ENCODE data around the gene TRIM25. TPM values are rescaled to one million over a fixed set of nuclear protein-coding genes. Genes with fewer than 3 reads are reported as not detected.

The TRIM25 gene
- total RNA-seq, 1 experiment from 2014 or later = 135 TPM

GRCh38 chr17:56919717-56920116 lies 5.9 kb upstream of the TRIM25 start:
- Histone ChIP-seq H3K4me2 (ENCODE audit: low read length) (no peak overlapping the region), H2AFZ (ENCODE audit: low read depth, low read length, poor library complexity, severe bottlenecking) (no peak overlapping the region), H3K9me2 (ENCODE audit: insufficient read depth) (no peaks in the 10 kb centered on the region), H3K27me3 (ENCODE audit: insufficient read depth, low read length) (no peaks in the 10 kb centered on the region), H3K27ac (ENCODE audit: low read depth, low read length) (no peak overlapping the region), H4K20me1 (ENCODE audit: insufficient read depth) (no peaks in the 10 kb centered on the region), H3K9ac (ENCODE audit: low read length) (no peak overlapping the region), H3K4me3 (replicated peaks in 1 of 2; ENCODE audit: low read depth in 1 of 2, low read length in 2 of 2) (no peak overlapping the region), H3K79me2 (ENCODE audit: insufficient read depth, low read length) (peaks cover 4% of the 10 kb centered on the region), H3K36me3 (ENCODE audit: control insufficient read depth in 1 of 2, insufficient read depth in 2 of 2, low read length in 2 of 2) (no peaks in the 10 kb centered on the region), H3K9me3 (ENCODE audit: control insufficient read depth in 1 of 2, insufficient read depth in 1 of 2, low read depth in 1 of 2, low read length in 2 of 2) (peaks cover 0 to 10% of the 10 kb centered on the region in 2 experiments; a peak in 1 of 4 replicates), H3K4me1 (ENCODE audit: control insufficient read depth in 1 of 2, insufficient read depth in 2 of 2, low read length in 2 of 2) (peaks cover 18 to 26% of the 10 kb centered on the region in 2 experiments)
- POLR2A ChIA-PET = no interaction called here
- CTCF ChIA-PET = no interaction called here
- no peak for TF ChIP-seq SRF (IDR thresholded peaks at IDR 0.05; ENCODE audit: low read depth)
- TF ChIP-seq MAX (IDR thresholded peaks at IDR 0.05) = no peak
- intact Hi-C loops (cut with micrococcal nuclease) = no loop called here
- RAD21 ChIA-PET (ENCODE audit: low non-redundant PET in 1 of 2, low total read pairs in 2 of 2, uncharacterized antibody in 2 of 2, unreplicated experiment in 2 of 2) = no interaction called here
- ATAC-seq = no peak
- no TSS peak for BruUV-seq (replicated peaks)
- no peak for DNase-seq (ENCODE audit: low read depth, low spot score)

- TF ChIP-seq RAD21 (IDR thresholded peaks at IDR 0.05; ENCODE audit: low read depth) = no peak
- no peak for TF ChIP-seq YY1 (IDR thresholded peaks at IDR 0.05; ENCODE audit: extremely low read depth, insufficient replicate concordance, low read depth, low read length)
- no peak for TF ChIP-seq POLR2A (IDR thresholded peaks at IDR 0.05; ENCODE audit: borderline replicate concordance, extremely low read depth, insufficient read depth, insufficient read length)
- TF ChIP-seq ZNF274 (IDR thresholded peaks at IDR 0.05; ENCODE audit: low read depth, low read length) = no peak
- no peak for TF ChIP-seq ATF3 (IDR thresholded peaks at IDR 0.05)
- no peak for TF ChIP-seq CTCF (IDR thresholded peaks at IDR 0.05 in 2 of 3, conservative IDR thresholded peaks at IDR 0.05 in 1 of 3; ENCODE audit: borderline replicate concordance in 1 of 3, insufficient read depth in 1 of 3, low read depth in 2 of 3, low read length in 2 of 3)
- no peak for TF ChIP-seq FOSL1 (IDR thresholded peaks at IDR 0.05; ENCODE audit: low read depth)
- TF ChIP-seq CEBPB (IDR thresholded peaks at IDR 0.05; ENCODE audit: low read depth) = 0 out of 2 replicates have a peak, but pooled peaks have one; percentile 36
- no peak for TF ChIP-seq EGR1 (IDR thresholded peaks at IDR 0.05; ENCODE audit: low read depth)
- Histone ChIP-seq H4K20me1 (ENCODE audit: insufficient read depth) (no peaks in the 10 kb centered on the region), H3K9me2 (ENCODE audit: insufficient read depth) (no peaks in the 10 kb centered on the region), H3K79me2 (ENCODE audit: insufficient read depth, low read length) (peaks cover 11% of the 10 kb centered on the region), H3K4me3 (replicated peaks in 1 of 2; ENCODE audit: low read depth in 1 of 2, low read length in 2 of 2) (no peak overlapping the region), H3K36me3 (ENCODE audit: control insufficient read depth in 1 of 2, insufficient read depth in 2 of 2, low read length in 2 of 2) (no peaks in the 10 kb centered on the region), H3K4me2 (ENCODE audit: low read length) (no peak overlapping the region), H3K27me3 (ENCODE audit: insufficient read depth, low read length) (no peaks in the 10 kb centered on the region), H3K4me1 (ENCODE audit: control insufficient read depth in 1 of 2, insufficient read depth in 2 of 2, low read length in 2 of 2) (peaks cover 18 to 28% of the 10 kb centered on the region in 2 experiments), H3K9ac (ENCODE audit: low read length) (no peak overlapping the region), H3K27ac (ENCODE audit: low read depth, low read length) (no peak overlapping the region), H2AFZ (ENCODE audit: low read depth, low read length, poor library complexity, severe bottlenecking) (peak overlapping the region; percentile 19), H3K9me3 (ENCODE audit: control insufficient read depth in 1 of 2, insufficient read depth in 1 of 2, low read depth in 1 of 2, low read length in 2 of 2) (peaks cover 0 to 10% of the 10 kb centered on the region in 2 experiments; a peak in 1 of 4 replicates)
- RAD21 ChIA-PET (ENCODE audit: low non-redundant PET in 1 of 2, low total read pairs in 2 of 2, uncharacterized antibody in 2 of 2, unreplicated experiment in 2 of 2) = no interaction called here
- intact Hi-C loops (cut with micrococcal nuclease) = no loop called here
- ATAC-seq = no peak
- POLR2A ChIA-PET = no interaction called here
- CTCF ChIA-PET = no interaction called here
- no TSS peak for BruUV-seq (replicated peaks)
- DNase-seq (ENCODE audit: low read depth, low spot score) = no peak
Measured at GRCh38 chr17:56918916-56919315, 5.1 kb upstream of the TRIM25 start.

Data from HCT116 (cell line).